ENCODE results near the gene TRO. TPM values are rescaled to one million over a fixed set of nuclear protein-coding genes. Genes with fewer than 3 reads are reported as not detected.

Gene TRO
- total and polyA plus RNA-seq, 9 of the 15 experiments (the other 6 are each of a cell fraction or from before 2014, with no cell fraction given), result 0.18 to 1.7 (median 0.41) TPM

DNA sequence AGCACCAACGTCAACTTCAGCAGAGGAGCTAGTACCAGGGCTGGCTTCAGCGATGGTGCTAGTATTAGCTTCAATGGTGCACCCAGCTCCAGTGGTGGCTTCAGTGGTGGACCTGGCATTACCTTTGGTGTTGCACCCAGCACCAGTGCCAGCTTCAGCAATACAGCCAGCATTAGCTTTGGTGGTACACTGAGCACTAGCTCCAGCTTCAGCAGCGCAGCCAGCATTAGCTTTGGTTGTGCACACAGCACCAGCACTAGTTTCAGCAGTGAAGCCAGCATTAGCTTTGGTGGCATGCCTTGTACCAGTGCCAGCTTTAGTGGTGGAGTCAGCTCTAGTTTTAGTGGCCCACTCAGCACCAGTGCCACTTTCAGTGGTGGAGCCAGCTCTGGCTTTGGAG is 8.3 kb downstream of the TRO start (continued):
- TF ChIP-seq, protein P1, sequence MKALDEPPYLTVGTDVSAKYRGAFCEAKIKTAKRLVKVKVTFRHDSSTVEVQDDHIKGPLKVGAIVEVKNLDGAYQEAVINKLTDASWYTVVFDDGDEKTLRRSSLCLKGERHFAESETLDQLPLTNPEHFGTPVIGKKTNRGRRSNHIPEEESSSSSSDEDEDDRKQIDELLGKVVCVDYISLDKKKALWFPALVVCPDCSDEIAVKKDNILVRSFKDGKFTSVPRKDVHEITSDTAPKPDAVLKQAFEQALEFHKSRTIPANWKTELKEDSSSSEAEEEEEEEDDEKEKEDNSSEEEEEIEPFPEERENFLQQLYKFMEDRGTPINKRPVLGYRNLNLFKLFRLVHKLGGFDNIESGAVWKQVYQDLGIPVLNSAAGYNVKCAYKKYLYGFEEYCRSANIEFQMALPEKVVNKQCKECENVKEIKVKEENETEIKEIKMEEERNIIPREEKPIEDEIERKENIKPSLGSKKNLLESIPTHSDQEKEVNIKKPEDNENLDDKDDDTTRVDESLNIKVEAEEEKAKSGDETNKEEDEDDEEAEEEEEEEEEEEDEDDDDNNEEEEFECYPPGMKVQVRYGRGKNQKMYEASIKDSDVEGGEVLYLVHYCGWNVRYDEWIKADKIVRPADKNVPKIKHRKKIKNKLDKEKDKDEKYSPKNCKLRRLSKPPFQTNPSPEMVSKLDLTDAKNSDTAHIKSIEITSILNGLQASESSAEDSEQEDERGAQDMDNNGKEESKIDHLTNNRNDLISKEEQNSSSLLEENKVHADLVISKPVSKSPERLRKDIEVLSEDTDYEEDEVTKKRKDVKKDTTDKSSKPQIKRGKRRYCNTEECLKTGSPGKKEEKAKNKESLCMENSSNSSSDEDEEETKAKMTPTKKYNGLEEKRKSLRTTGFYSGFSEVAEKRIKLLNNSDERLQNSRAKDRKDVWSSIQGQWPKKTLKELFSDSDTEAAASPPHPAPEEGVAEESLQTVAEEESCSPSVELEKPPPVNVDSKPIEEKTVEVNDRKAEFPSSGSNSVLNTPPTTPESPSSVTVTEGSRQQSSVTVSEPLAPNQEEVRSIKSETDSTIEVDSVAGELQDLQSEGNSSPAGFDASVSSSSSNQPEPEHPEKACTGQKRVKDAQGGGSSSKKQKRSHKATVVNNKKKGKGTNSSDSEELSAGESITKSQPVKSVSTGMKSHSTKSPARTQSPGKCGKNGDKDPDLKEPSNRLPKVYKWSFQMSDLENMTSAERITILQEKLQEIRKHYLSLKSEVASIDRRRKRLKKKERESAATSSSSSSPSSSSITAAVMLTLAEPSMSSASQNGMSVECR (CRISPR knock-in tag; IDR thresholded peaks at IDR 0.05), result no peak
- no peak for TF ChIP-seq BCOR (IDR thresholded peaks at IDR 0.05)
- no peak for TF ChIP-seq RFX1 (IDR thresholded peaks at IDR 0.05)

DNA sequence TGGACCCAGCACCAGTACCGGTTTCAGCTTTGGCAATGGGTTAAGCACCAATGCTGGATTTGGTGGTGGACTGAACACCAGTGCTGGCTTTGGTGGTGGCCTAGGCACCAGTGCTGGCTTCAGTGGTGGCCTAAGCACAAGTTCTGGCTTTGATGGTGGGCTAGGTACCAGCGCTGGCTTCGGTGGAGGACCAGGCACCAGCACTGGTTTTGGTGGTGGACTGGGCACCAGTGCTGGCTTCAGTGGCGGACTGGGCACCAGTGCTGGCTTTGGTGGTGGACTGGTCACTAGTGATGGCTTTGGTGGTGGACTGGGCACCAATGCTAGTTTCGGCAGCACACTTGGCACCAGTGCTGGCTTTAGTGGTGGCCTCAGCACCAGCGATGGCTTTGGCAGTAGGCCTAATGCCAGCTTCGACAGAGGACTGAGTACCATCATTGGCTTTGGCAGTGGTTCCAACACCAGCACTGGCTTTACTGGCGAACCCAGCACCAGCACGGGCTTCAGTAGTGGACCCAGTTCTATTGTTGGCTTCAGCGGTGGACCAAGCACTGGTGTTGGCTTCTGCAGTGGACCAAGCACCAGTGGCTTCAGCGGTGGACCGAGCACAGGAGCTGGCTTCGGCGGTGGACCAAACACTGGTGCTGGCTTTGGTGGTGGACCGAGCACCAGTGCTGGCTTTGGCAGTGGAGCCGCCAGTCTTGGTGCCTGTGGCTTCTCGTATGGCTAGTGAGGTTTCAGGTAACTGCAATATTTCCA is 9.8 kb downstream of the TRO start:
- in situ Hi-C loops (cut with MboI) (no loop called here), intact Hi-C loops (cut with micrococcal nuclease) (no loop called here)
- Histone ChIP-seq H3K36me3 (ENCODE audit: control insufficient read depth, insufficient read depth, low read length) (no peaks in the 10 kb centered on the region), H3K9me1 (ENCODE audit: control insufficient read depth, insufficient read depth, low read length) (no peaks in the 10 kb centered on the region), H2AFZ (ENCODE audit: low read depth, low read length) (no peak overlapping the region), H3K79me2 (ENCODE audit: control insufficient read depth, insufficient read depth, low read length) (no peaks in the 10 kb centered on the region), H3K27me3 (ENCODE audit: control insufficient read depth in 2 of 2, insufficient read depth in 2 of 2, low read length in 2 of 2) (no peaks in the 10 kb centered on the region; a peak in 2 of 5 replicates), H3K27ac (ENCODE audit: extremely low read depth, low read depth, low read length) (no peak overlapping the region), H3K9ac (ENCODE audit: insufficient read depth in 1 of 2, low read depth in 2 of 2, low read length in 2 of 2) (no peak overlapping the region), H4K20me1 (replicated peaks; ENCODE audit: control insufficient read depth, insufficient read depth, low read length) (no peaks in the 10 kb centered on the region), H3K4me3 (no peak overlapping the region), H3K4me2 (ENCODE audit: insufficient read depth, low read length) (no peak overlapping the region), H3K9me3 (replicated peaks; ENCODE audit: control insufficient read depth, insufficient read depth, low read depth, low read length) (no peaks in the 10 kb centered on the region), H3K4me1 (replicated peaks in 1 of 2; ENCODE audit: control insufficient read depth in 2 of 2, insufficient read depth in 2 of 2, low read length in 2 of 2) (no peaks in the 10 kb centered on the region)
- ChIA-PET POLR2A (no interaction called here), CTCF (ENCODE audit: low intra/inter-chr PET ratio) (no interaction called here)
- WGBS (ENCODE audit: insufficient coverage, low coverage, missing lambda C conversion rate), result 0% methylated on average over 10 of the region's 17 CpGs
- TF ChIP-seq NONO (IDR thresholded peaks at IDR 0.05; ENCODE audit: low read depth in 2 of 2, low read length in 1 of 2), result no peak
- no peak for FAIRE-seq
- no peak for DNase-seq (ENCODE audit: extremely low read depth in 1 of 4, low spot score in 3 of 4)
- ATAC-seq, result no peak
- BruUV-seq (replicated peaks), result no TSS peak

Data from K562 (cell line).